B cell (primary cell): Measurements from ENCODE around the gene CLCNKB. TPM values are rescaled to one million over a fixed set of nuclear protein-coding genes. Genes with fewer than 3 reads are reported as not detected.
"Not testable (repeated sequence)": the region's sequence is repeated elsewhere in the genome, so short reads cannot be mapped to it uniquely, and the experiment has no call there.

Source experiments
- ATAC-seq: fragments of 200-7000 bp; cut with Tn5 transposase; one replicate; pipeline ENCODE4 v1.10.0; 2021; ENCODE audit warnings: low read depth, mild to moderate bottlenecking, moderate number of reproducible peaks, moderate library complexity
- CTCF ChIA-PET: fragments of 350-600 bp; sonication (Branson Sonifier 250); formaldehyde crosslinking; loops from one replicate; lab custom pipeline; 2021; ENCODE audit warnings: antibody characterized with exemption, inconsistent platforms; lab: Charles Lee
- POLR2A ChIA-PET: fragments of 350-600 bp; sonication (Branson Sonifier 250); formaldehyde crosslinking; loops from one replicate; lab custom pipeline; 2021; ENCODE audit warnings: antibody characterized with exemption; lab: Charles Lee
- DNase-seq: peaks from one replicate; pipeline ENCODE4 v3.0.0; 2013
- H2AFZ ChIP-seq: 2 replicates; pipeline ENCODE4 v1.6.1; 2012; ENCODE audit warnings: mild to moderate bottlenecking, low read depth, low read length; ENCODE audit not compliant: insufficient read depth, poor library complexity, severe bottlenecking
- H3K27ac ChIP-seq, 2 donors: 1 replicate in 1 of 2; 2 replicates in 1 of 2; pipeline ENCODE4 v1.5.1; 2012 to 2013; ENCODE audit warnings: low read length in 2 of 2, mild to moderate bottlenecking in 2 of 2, moderate library complexity in 1 of 2
- H3K27me3 ChIP-seq, 4 experiments: fragments of 200-600 bp in 1 of 4; sonication (generic) in 1 of 4; replicated peaks in 1 of 4; 1 replicate in 2 of 4; 2 replicates in 2 of 4; pipeline versions ENCODE4 v1.6.1 to v1.7.0; 2013 to 2016; ENCODE audit warnings: low read length in 3 of 4, mild to moderate bottlenecking in 2 of 4, mixed read lengths in 1 of 4, moderate library complexity in 1 of 4; ENCODE audit not compliant: insufficient read depth in 4 of 4, control insufficient read depth in 3 of 4; ENCODE audit errors: control extremely low read depth in 1 of 4
- H3K36me3 ChIP-seq, 2 experiments: replicated peaks in 1 of 2; 1 replicate in 1 of 2; 2 replicates in 1 of 2; pipeline versions ENCODE4 v1.6.1 to v1.7.1; 2013; ENCODE audit warnings: low read length in 1 of 2; ENCODE audit not compliant: insufficient read depth in 2 of 2, control insufficient read depth in 1 of 2; ENCODE audit errors: control extremely low read depth in 1 of 2, extremely low read depth in 1 of 2
- H3K4me1 ChIP-seq, 2 donors: fragments of 200-600 bp in 1 of 2; sonication (generic) in 1 of 2; 1 replicate in 1 of 2; 2 replicates in 1 of 2; pipeline versions ENCODE4 v1.5.1 to v1.6.1; 2013 to 2017; ENCODE audit warnings: low read length in 2 of 2; ENCODE audit not compliant: control insufficient read depth in 2 of 2, insufficient read depth in 2 of 2
- H3K4me2 ChIP-seq: replicated peaks from 2 replicates; pipeline ENCODE3; 2012; ENCODE audit warnings: mild to moderate bottlenecking, low read depth, low read length; ENCODE audit not compliant: poor library complexity, severe bottlenecking
- H3K4me3 ChIP-seq, 5 experiments: fragments of 200-600 bp in 1 of 5; sonication (generic) in 1 of 5; 1 replicate in 3 of 5; 2 replicates in 2 of 5; pipeline versions ENCODE4 v1.5.1 to v1.7.0; 2011 to 2016; ENCODE audit warnings: low read length in 4 of 5, mild to moderate bottlenecking in 4 of 5, low read depth in 2 of 5, control low read depth in 1 of 5, moderate library complexity in 1 of 5; ENCODE audit not compliant: insufficient read depth in 1 of 5; ENCODE audit errors: control extremely low read depth in 1 of 5, extremely low read depth in 1 of 5
- H3K79me2 ChIP-seq: fragments of 200-600 bp; sonication (generic); one replicate; pipeline ENCODE4 v1.6.0; 2016; ENCODE audit warnings: low read length; ENCODE audit not compliant: control insufficient read depth, insufficient read depth
- H3K9ac ChIP-seq: fragments of 200-600 bp; sonication (generic); 2 replicates; pipeline ENCODE4 v1.6.1; 2017; ENCODE audit warnings: mild to moderate bottlenecking, low read length, moderate library complexity
- H3K9me3 ChIP-seq, 3 donors: one replicate each; pipeline versions ENCODE4 v1.6.1 to v1.7.1; 2013; ENCODE audit warnings: low read length in 2 of 3; ENCODE audit not compliant: control insufficient read depth in 2 of 3, insufficient read depth in 1 of 3; ENCODE audit errors: control extremely low read depth in 1 of 3
- H4K20me1 ChIP-seq: 2 replicates; pipeline ENCODE4 v1.6.0; 2012; ENCODE audit warnings: mild to moderate bottlenecking, low read length; ENCODE audit not compliant: insufficient read depth, control insufficient read depth, poor library complexity, severe bottlenecking
- H3K27ac Mint-ChIP-seq: one replicate; pipeline ENCODE4 v1.8.0; 2021; ENCODE audit warnings: mixed read lengths
- H3K27me3 Mint-ChIP-seq: one replicate; pipeline ENCODE4 v1.8.0; 2021; ENCODE audit warnings: mixed read lengths
- H3K4me1 Mint-ChIP-seq: one replicate; pipeline ENCODE4 v1.8.0; 2021; ENCODE audit warnings: mixed read lengths
- H3K4me3 Mint-ChIP-seq: one replicate; pipeline ENCODE4 v1.8.0; 2021; ENCODE audit warnings: mixed read lengths
- H3K9me3 Mint-ChIP-seq: one replicate; pipeline ENCODE4 v1.8.0; 2022; ENCODE audit warnings: mixed read lengths; ENCODE audit not compliant: insufficient read depth
- CTCF ChIP-seq: fragments of 200-600 bp; IDR thresholded peaks from one replicate; pipeline ENCODE4 v1.8.0; 2022; ENCODE audit warnings: antibody characterized with exemption, mild to moderate bottlenecking
- EZH2 ChIP-seq: IDR thresholded peaks from 2 replicates; pipeline ENCODE4 v1.6.1; 2012; ENCODE audit warnings: borderline replicate concordance, low read depth, mild to moderate bottlenecking, moderate library complexity, low read length; ENCODE audit not compliant: insufficient read depth, poor library complexity, severe bottlenecking
- WGBS: methylation state at CpG from one replicate; pipeline ENCODE4 v1.1.5; 2013; ENCODE audit warnings: missing lambda C conversion rate; ENCODE audit not compliant: insufficient coverage; 5-methylcytosine and 5-hydroxymethylcytosine counted together
- intact Hi-C: fragments of 100-400 bp; cut with micrococcal nuclease; formaldehyde crosslinking; loops from one replicate; pipeline ENCODE4 v1.10.0; 2022
- polyA plus RNA-seq: library from polyadenylated mRNA; depleted of rRNA; stranded (reverse); fragments of >200 nt; gene quantifications from 2 replicates; pipeline ENCODE4 v1.2.3, GENCODE V29; 2012
- total RNA-seq, 2 donors: library from RNA; stranded (reverse); fragments of 120-200 nt in 1 of 2; gene quantifications; 1 replicate in 1 of 2; 2 replicates in 1 of 2; pipeline versions ENCODE4 v1.2.3 to v1.2.4, GENCODE V29; 2013 to 2022

Gene CLCNKB
- total and polyA plus RNA-seq, 2 donors (not counting 1 experiment from before 2014, with no cell fraction given): not detected

DNA sequence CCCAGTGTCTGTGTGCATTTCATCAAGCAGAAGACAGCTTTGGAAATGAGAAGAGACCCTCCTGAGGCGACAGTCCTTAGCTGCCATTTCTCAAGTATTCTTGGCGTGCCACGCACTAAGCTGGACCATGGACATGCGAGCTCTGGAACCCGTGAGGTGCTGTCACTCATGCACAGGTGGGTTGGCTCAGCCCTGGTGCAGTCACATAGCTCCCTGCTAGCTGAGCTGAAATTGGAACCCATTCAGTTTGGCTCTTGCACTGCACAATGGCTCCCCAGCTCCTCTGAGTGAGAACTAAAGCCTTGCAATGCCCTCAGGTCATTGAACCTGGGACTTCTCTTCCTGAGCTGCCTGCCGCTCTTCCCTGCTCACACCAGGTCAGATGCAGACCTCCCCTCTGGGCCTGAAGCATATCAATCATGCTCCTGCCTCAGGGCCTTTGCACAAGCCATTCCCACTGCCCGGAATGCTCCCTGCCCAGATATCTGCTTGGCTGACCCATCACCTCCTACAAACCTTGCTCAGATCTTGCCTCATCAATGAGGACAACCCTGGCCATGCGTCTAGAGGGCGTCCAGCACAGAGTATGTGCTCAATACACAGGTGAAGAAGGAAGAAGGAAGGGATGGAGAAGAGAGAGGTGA lies 45.8 kb upstream of the CLCNKB start:
- Histone ChIP-seq H3K27ac (no peak overlapping the region), H2AFZ (no peak overlapping the region), H3K4me2 (no peak overlapping the region), H3K79me2 (no peaks in the 10 kb centered on the region), H4K20me1 (no peaks in the 10 kb centered on the region), H3K9ac (no peak overlapping the region), H3K36me3 (no peaks in the 10 kb centered on the region), H3K27me3 (no peaks in the 10 kb centered on the region), H3K4me1 (no peaks in the 10 kb centered on the region), H3K4me3 (no peak overlapping the region), H3K9me3 (no peaks in the 10 kb centered on the region)
- CTCF ChIA-PET: interaction anchor here (0.9 to 1.4 kb wide), 4 partner anchors 10 to 194 kb away, joined by 3 to 6 read pairs (median 4); no protein-coding TSS in a partner anchor
- Mint-ChIP-seq H3K27ac (no peak overlapping the region), H3K9me3 (no peaks in the 10 kb centered on the region), H3K4me3 (no peak overlapping the region), H3K27me3 (no peaks in the 10 kb centered on the region), H3K4me1 (no peaks in the 10 kb centered on the region)
- TF ChIP-seq CTCF (no peak), EZH2 (no peak)
- intact Hi-C loops: no loop called here
- ATAC-seq (no peak), DNase-seq (no peak)
- POLR2A ChIA-PET: interaction anchor here (0.7 to 0.9 kb wide), 2 partner anchors 161 to 306 kb away, joined by 3 to 6 read pairs; no protein-coding TSS in a partner anchor
- 98% methylated on average over 8 of the region's 9 CpGs for WGBS

DNA sequence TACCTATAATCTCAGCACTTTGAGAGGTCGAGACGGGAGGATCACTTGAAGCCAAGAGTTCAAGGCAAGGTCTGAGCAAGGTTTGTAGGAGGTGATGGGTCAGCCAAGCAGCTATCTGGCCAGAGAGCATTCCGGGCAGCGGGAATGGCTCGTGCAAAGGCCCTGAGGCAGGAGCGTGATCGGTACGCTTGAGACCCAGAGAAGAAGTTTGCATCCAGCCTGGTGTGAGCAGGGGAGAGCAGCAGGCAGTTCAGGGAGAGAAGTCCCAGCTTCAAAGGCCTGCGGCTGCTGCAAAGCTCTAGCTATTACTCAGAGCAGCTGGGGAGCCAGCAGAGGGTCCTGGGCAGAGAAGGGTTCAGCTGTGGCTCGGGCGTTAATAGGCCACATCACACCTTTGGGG lies 44.7 kb upstream of the CLCNKB start:
- Mint-ChIP-seq H3K27ac (no peak overlapping the region), H3K4me3 (no peak overlapping the region), H3K27me3 (no peaks in the 10 kb centered on the region), H3K4me1 (no peaks in the 10 kb centered on the region), H3K9me3 (no peaks in the 10 kb centered on the region)
- TF ChIP-seq CTCF (no peak), EZH2 (no peak)
- Histone ChIP-seq H3K79me2 (no peaks in the 10 kb centered on the region), H4K20me1 (no peaks in the 10 kb centered on the region), H3K27me3 (no peaks in the 10 kb centered on the region), H3K9me3 (no peaks in the 10 kb centered on the region), H3K4me1 (no peaks in the 10 kb centered on the region), H3K4me3 (no peak overlapping the region), H3K36me3 (no peaks in the 10 kb centered on the region), H3K4me2 (no peak overlapping the region), H2AFZ (no peak overlapping the region), H3K27ac (no peak overlapping the region), H3K9ac (no peak overlapping the region)
- DNase-seq (no peak), ATAC-seq (no peak)
- POLR2A ChIA-PET: no interaction called here
- CTCF ChIA-PET: interaction anchor here (1.4 kb wide), 1 partner anchor 9 kb away, joined by 4 read pairs; no protein-coding TSS in a partner anchor
- intact Hi-C loops: no loop called here
- WGBS: 92% methylated on average over 11 of the region's 11 CpGs

DNA sequence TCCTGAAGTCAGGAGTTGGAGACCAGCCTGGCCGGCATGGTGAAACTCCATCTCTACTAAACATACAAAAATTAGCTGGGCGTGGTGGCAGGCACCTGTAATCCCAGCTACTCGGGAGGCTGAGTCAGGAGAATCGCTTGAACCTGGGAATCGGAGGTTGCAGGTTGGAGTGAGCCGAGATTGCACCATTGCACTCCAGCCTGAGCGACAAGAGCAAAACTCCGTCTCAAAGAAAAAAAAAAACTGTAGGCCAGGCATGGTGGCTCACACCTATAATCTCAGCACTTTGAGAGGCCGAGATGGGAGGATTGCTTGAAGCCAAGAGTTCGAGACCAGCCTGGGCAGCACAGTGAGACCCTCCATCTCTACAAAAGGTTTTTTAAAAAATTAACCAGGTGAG lies 42.3 kb upstream of the CLCNKB start:
- H2AFZ ChIP-seq, H3K27me3 Mint-ChIP-seq, H3K27ac Mint-ChIP-seq, H3K4me2 ChIP-seq, intact Hi-C loops, H3K4me3 ChIP-seq, H3K36me3 ChIP-seq, H3K9ac ChIP-seq, H3K27ac ChIP-seq, H3K4me3 Mint-ChIP-seq, H4K20me1 ChIP-seq, ATAC-seq, DNase-seq, H3K79me2 ChIP-seq, POLR2A ChIA-PET, H3K27me3 ChIP-seq, H3K9me3 Mint-ChIP-seq, H3K9me3 ChIP-seq: not testable (repeated sequence)
- CTCF ChIA-PET: interaction anchor here (1.5 kb wide), 1 partner anchor 186 kb away, joined by 3 read pairs; no protein-coding TSS in a partner anchor
- H3K4me1 ChIP-seq: peaks cover 15 to 17% of the 10 kb centered on the region in 2 donors
- H3K4me1 Mint-ChIP-seq: peaks cover 16% of the 10 kb centered on the region
- WGBS: 97% methylated on average over 8 of the region's 10 CpGs
